HEK293 (cell line): ENCODE data around the gene HAUS8.
A peak's percentile ranks its signal among the peaks of the same experiment; 100 is the strongest.

ENCODE experiments used
- EGR2 ChIP-seq: fragments of 450-650 bp; formaldehyde crosslinking; IDR thresholded peaks from 2 replicates; pipeline ENCODE4 v1.5.1; 2016; ENCODE audit warnings: low read depth, missing biosample characterization, missing genetic modification characterization
- GLIS1 ChIP-seq: fragments of 450-650 bp; formaldehyde crosslinking; IDR thresholded peaks from 2 replicates; pipeline ENCODE4 v1.5.1; 2016; ENCODE audit warnings: missing biosample characterization, missing genetic modification characterization
- GLIS2 ChIP-seq: fragments of 450-650 bp; formaldehyde crosslinking; IDR thresholded peaks from 2 replicates; pipeline ENCODE4 v1.5.1; 2016; ENCODE audit warnings: missing biosample characterization, missing genetic modification characterization
- KLF8 ChIP-seq: fragments of 450-650 bp; formaldehyde crosslinking; IDR thresholded peaks from 2 replicates; pipeline ENCODE4 v1.5.1; 2016; ENCODE audit warnings: missing biosample characterization, missing genetic modification characterization
- MZF1 ChIP-seq: fragments of 450-650 bp; formaldehyde crosslinking; IDR thresholded peaks from 2 replicates; pipeline ENCODE4 v1.5.1; 2017; ENCODE audit warnings: missing biosample characterization, missing genetic modification characterization, borderline replicate concordance
- PRDM1 ChIP-seq: fragments of 450-650 bp; formaldehyde crosslinking; IDR thresholded peaks from 2 replicates; pipeline ENCODE4; 2016; ENCODE audit warnings: missing biosample characterization, missing genetic modification characterization
- RBAK ChIP-seq: fragments of 450-650 bp; formaldehyde crosslinking; IDR thresholded peaks from 2 replicates; pipeline ENCODE4 v1.5.1; 2016; ENCODE audit warnings: missing biosample characterization, missing genetic modification characterization
- SP2 ChIP-seq: fragments of 450-650 bp; formaldehyde crosslinking; IDR thresholded peaks from 2 replicates; pipeline ENCODE4 v1.5.1; 2016; ENCODE audit warnings: missing biosample characterization, missing genetic modification characterization
- SP7 ChIP-seq: fragments of 450-650 bp; formaldehyde crosslinking; IDR thresholded peaks from 2 replicates; pipeline ENCODE4 v1.5.1; 2016; ENCODE audit warnings: missing biosample characterization, missing genetic modification characterization
- ZBTB17 ChIP-seq: fragments of 450-650 bp; formaldehyde crosslinking; IDR thresholded peaks from 2 replicates; pipeline ENCODE4 v1.5.1; 2016; ENCODE audit warnings: missing biosample characterization, missing genetic modification characterization
- ZBTB21 ChIP-seq: fragments of 450-650 bp; formaldehyde crosslinking; IDR thresholded peaks from 2 replicates; pipeline ENCODE4 v1.5.1; 2017; ENCODE audit warnings: missing biosample characterization, missing genetic modification characterization
- ZEB2 ChIP-seq: fragments of 450-650 bp; formaldehyde crosslinking; IDR thresholded peaks from 2 replicates; pipeline ENCODE4 v1.5.1; 2016; ENCODE audit warnings: missing biosample characterization, missing genetic modification characterization
- ZFHX2 ChIP-seq: fragments of 450-650 bp; formaldehyde crosslinking; conservative IDR thresholded peaks from 2 replicates; pipeline ENCODE4 v1.5.1; 2016; ENCODE audit warnings: missing biosample characterization, missing genetic modification characterization
- ZIC2 ChIP-seq: fragments of 450-650 bp; formaldehyde crosslinking; IDR thresholded peaks from 2 replicates; pipeline ENCODE4 v1.5.1; 2016; ENCODE audit warnings: missing biosample characterization, missing genetic modification characterization
- ZNF175 ChIP-seq: fragments of 450-650 bp; formaldehyde crosslinking; IDR thresholded peaks from 2 replicates; pipeline ENCODE4 v1.5.1; 2016; ENCODE audit warnings: missing biosample characterization, missing genetic modification characterization
- ZNF184 ChIP-seq: fragments of 450-650 bp; IDR thresholded peaks from 2 replicates; pipeline ENCODE4 v1.5.1; 2018; ENCODE audit warnings: missing biosample characterization, mild to moderate bottlenecking, missing genetic modification characterization
- ZNF311 ChIP-seq: fragments of 450-650 bp; formaldehyde crosslinking; IDR thresholded peaks from 2 replicates; pipeline ENCODE4 v1.5.1; 2017; ENCODE audit warnings: missing biosample characterization, missing genetic modification characterization, borderline replicate concordance
- ZNF335 ChIP-seq: fragments of 450-650 bp; formaldehyde crosslinking; conservative IDR thresholded peaks from 2 replicates; pipeline ENCODE4 v1.5.1; 2016; ENCODE audit warnings: missing biosample characterization, missing genetic modification characterization
- ZNF560 ChIP-seq: fragments of 450-650 bp; formaldehyde crosslinking; IDR thresholded peaks from 2 replicates; pipeline ENCODE4 v1.5.1; 2017; ENCODE audit warnings: missing biosample characterization, missing genetic modification characterization, borderline replicate concordance
- ZNF561 ChIP-seq: fragments of 450-650 bp; IDR thresholded peaks from 2 replicates; pipeline ENCODE4 v1.5.1; 2018; ENCODE audit warnings: missing biosample characterization, missing genetic modification characterization, borderline replicate concordance
- ZNF600 ChIP-seq: fragments of 450-650 bp; formaldehyde crosslinking; IDR thresholded peaks from 2 replicates; pipeline ENCODE4 v1.5.1; 2016; ENCODE audit warnings: missing biosample characterization, missing genetic modification characterization
- ZNF610 ChIP-seq: fragments of 450-650 bp; formaldehyde crosslinking; IDR thresholded peaks from 2 replicates; pipeline ENCODE4 v1.5.1; 2016; ENCODE audit warnings: missing biosample characterization, missing genetic modification characterization, borderline replicate concordance
- ZNF660 ChIP-seq: fragments of 450-650 bp; IDR thresholded peaks from 2 replicates; pipeline ENCODE4 v1.5.1; 2018; ENCODE audit warnings: missing biosample characterization, mild to moderate bottlenecking, missing genetic modification characterization
- ZNF747 ChIP-seq: fragments of 450-650 bp; formaldehyde crosslinking; IDR thresholded peaks from 2 replicates; pipeline ENCODE4 v1.5.1; 2016; ENCODE audit warnings: missing biosample characterization, missing genetic modification characterization
- ZNF792 ChIP-seq: fragments of 450-650 bp; formaldehyde crosslinking; IDR thresholded peaks from 2 replicates; pipeline ENCODE4 v1.5.1; 2016; ENCODE audit warnings: missing biosample characterization, missing genetic modification characterization
- ZNF837 ChIP-seq: fragments of 450-650 bp; formaldehyde crosslinking; IDR thresholded peaks from 2 replicates; pipeline ENCODE4 v1.5.1; 2016; ENCODE audit warnings: missing biosample characterization, missing genetic modification characterization
- ZXDB ChIP-seq: fragments of 450-650 bp; formaldehyde crosslinking; IDR thresholded peaks from 2 replicates; pipeline ENCODE4 v1.5.1; 2016; ENCODE audit warnings: missing biosample characterization, missing genetic modification characterization
- TF ChIP-seq, protein P1 (sequence below): fragments of 450-650 bp; formaldehyde crosslinking; IDR thresholded peaks from 2 replicates; pipeline ENCODE4; 2016; ENCODE audit warnings: missing biosample characterization, missing genetic modification characterization
- TF ChIP-seq, protein P2 (sequence below): fragments of 450-650 bp; formaldehyde crosslinking; IDR thresholded peaks from 2 replicates; pipeline ENCODE4 v1.5.1; 2016; ENCODE audit warnings: missing biosample characterization, missing genetic modification characterization
- TF ChIP-seq, protein P3 (sequence below): fragments of 450-650 bp; formaldehyde crosslinking; IDR thresholded peaks from 2 replicates; pipeline ENCODE4 v1.5.1; 2016; ENCODE audit warnings: missing biosample characterization, missing genetic modification characterization
- TF ChIP-seq, protein P4 (sequence below): fragments of 450-650 bp; formaldehyde crosslinking; IDR thresholded peaks from 2 replicates; pipeline ENCODE4 v1.5.1; 2017; ENCODE audit warnings: missing biosample characterization, missing genetic modification characterization
- TF ChIP-seq, protein P5 (sequence below): fragments of 450-650 bp; formaldehyde crosslinking; IDR thresholded peaks from 2 replicates; pipeline ENCODE4 v1.5.1; 2016; ENCODE audit warnings: missing biosample characterization, missing genetic modification characterization

Gene HAUS8

DNA sequence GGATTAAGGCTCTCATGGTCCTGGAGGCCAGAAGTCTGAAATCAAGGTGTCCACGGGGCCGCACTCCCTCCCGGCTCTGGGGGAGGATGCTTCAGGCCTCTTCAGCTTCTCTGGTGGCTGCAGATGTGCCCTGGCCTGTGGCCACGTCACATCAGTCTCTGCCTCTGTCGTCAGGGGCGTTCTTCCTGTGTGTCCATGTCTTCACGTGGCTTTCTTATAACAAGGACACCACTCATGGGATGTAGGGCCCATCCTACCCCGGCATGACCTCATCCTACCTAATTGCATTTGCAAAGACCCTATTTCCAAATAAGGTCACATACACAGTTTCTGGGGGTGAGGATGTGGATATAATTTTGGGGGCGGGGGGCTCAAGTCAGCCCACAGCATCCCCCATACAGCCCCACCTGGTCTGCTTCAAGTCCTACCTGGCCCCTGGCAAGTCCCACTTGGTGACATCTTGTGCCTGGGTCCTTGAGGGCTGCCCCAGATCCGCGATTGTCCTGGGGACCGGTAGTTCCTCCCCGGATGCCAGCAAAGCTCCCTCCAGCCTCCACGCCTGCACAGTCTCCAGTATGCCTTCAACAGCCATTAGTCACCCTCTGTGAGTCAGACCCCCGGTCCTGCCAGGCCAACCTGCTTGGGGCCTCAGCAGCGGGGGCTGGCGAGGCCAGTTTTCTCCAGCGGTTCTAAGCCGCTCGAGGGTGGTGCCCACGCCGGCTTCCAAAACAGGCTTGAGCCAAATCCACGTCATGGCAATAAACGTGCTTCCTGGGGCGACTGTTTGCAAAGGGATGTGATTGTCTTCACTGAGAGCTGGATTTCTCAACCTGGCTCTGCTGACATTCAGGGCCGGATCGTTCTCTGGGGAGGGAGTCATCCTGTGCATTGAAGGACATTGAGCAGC, 32.5 kb upstream of the HAUS8 start (continued):
- TF ChIP-seq ZNF792 (tag by site-specific recombination) (peak; percentile 49; the same call in 1 of the 2 replicates), ZBTB21 (peak; percentile 83), ZNF184 (peak; percentile 82; the same call in 1 of the 2 replicates), GLIS1 (tag by site-specific recombination) (peak; percentile 85), ZNF747 (tag by site-specific recombination) (no peak), ZNF837 (tag by site-specific recombination) (no peak), PRDM1 (tag by site-specific recombination) (no peak), ZNF335 (tag by site-specific recombination) (peak; percentile 94), ZNF600 (peak; percentile 98), ZNF561 (tag by site-specific recombination) (peak; percentile 29; the same call in 1 of the 2 replicates), ZNF311 (no peak), ZNF175 (no peak), ZNF610 (tag by site-specific recombination) (no peak), KLF8 (tag by site-specific recombination) (peak; percentile 30; the same call in 1 of the 2 replicates), SP7 (peak; percentile 85), ZXDB (tag by site-specific recombination) (0 out of 2 replicates have a peak, but pooled peaks have one; percentile 14), RBAK (no peak), ZNF660 (peak; percentile 70), ZFHX2 (peak; percentile 93), ZIC2 (tag by site-specific recombination) (peak; percentile 94), SP2 (tag by site-specific recombination) (peak; percentile 80), EGR2 (tag by site-specific recombination) (peak; percentile 90), ZBTB17 (tag by site-specific recombination) (peak; percentile 80), ZEB2 (tag by site-specific recombination) (peak; percentile 75; the same call in 1 of the 2 replicates), GLIS2 (tag by site-specific recombination) (peak; percentile 96), ZNF560 (peak; percentile 3; the same call in 1 of the 2 replicates), MZF1 (no peak)
- TF ChIP-seq, protein P1, sequence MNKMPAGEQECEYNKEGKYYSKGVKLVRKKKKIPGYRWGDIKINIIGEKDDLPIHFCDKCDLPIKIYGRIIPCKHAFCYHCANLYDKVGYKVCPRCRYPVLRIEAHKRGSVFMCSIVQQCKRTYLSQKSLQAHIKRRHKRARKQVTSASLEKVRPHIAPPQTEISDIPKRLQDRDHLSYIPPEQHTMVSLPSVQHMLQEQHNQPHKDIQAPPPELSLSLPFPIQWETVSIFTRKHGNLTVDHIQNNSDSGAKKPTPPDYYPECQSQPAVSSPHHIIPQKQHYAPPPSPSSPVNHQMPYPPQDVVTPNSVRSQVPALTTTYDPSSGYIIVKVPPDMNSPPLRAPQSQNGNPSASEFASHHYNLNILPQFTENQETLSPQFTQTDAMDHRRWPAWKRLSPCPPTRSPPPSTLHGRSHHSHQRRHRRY (tag by site-specific recombination), result no peak
- TF ChIP-seq, protein P2, sequence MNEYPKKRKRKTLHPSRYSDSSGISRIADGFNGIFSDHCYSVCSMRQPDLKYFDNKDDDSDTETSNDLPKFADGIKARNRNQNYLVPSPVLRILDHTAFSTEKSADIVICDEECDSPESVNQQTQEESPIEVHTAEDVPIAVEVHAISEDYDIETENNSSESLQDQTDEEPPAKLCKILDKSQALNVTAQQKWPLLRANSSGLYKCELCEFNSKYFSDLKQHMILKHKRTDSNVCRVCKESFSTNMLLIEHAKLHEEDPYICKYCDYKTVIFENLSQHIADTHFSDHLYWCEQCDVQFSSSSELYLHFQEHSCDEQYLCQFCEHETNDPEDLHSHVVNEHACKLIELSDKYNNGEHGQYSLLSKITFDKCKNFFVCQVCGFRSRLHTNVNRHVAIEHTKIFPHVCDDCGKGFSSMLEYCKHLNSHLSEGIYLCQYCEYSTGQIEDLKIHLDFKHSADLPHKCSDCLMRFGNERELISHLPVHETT (tag by site-specific recombination), result 0 out of 2 replicates have a peak, but pooled peaks have one; percentile 10
- TF ChIP-seq, protein P3, sequence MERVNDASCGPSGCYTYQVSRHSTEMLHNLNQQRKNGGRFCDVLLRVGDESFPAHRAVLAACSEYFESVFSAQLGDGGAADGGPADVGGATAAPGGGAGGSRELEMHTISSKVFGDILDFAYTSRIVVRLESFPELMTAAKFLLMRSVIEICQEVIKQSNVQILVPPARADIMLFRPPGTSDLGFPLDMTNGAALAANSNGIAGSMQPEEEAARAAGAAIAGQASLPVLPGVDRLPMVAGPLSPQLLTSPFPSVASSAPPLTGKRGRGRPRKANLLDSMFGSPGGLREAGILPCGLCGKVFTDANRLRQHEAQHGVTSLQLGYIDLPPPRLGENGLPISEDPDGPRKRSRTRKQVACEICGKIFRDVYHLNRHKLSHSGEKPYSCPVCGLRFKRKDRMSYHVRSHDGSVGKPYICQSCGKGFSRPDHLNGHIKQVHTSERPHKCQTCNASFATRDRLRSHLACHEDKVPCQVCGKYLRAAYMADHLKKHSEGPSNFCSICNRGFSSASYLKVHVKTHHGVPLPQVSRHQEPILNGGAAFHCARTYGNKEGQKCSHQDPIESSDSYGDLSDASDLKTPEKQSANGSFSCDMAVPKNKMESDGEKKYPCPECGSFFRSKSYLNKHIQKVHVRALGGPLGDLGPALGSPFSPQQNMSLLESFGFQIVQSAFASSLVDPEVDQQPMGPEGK, result peak; percentile 97
- TF ChIP-seq, protein P4, sequence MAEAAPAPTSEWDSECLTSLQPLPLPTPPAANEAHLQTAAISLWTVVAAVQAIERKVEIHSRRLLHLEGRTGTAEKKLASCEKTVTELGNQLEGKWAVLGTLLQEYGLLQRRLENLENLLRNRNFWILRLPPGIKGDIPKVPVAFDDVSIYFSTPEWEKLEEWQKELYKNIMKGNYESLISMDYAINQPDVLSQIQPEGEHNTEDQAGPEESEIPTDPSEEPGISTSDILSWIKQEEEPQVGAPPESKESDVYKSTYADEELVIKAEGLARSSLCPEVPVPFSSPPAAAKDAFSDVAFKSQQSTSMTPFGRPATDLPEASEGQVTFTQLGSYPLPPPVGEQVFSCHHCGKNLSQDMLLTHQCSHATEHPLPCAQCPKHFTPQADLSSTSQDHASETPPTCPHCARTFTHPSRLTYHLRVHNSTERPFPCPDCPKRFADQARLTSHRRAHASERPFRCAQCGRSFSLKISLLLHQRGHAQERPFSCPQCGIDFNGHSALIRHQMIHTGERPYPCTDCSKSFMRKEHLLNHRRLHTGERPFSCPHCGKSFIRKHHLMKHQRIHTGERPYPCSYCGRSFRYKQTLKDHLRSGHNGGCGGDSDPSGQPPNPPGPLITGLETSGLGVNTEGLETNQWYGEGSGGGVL (tag by site-specific recombination), result peak; percentile 46
- TF ChIP-seq, protein P5, sequence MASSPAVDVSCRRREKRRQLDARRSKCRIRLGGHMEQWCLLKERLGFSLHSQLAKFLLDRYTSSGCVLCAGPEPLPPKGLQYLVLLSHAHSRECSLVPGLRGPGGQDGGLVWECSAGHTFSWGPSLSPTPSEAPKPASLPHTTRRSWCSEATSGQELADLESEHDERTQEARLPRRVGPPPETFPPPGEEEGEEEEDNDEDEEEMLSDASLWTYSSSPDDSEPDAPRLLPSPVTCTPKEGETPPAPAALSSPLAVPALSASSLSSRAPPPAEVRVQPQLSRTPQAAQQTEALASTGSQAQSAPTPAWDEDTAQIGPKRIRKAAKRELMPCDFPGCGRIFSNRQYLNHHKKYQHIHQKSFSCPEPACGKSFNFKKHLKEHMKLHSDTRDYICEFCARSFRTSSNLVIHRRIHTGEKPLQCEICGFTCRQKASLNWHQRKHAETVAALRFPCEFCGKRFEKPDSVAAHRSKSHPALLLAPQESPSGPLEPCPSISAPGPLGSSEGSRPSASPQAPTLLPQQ (tag by site-specific recombination), result 0 out of 2 replicates have a peak, but pooled peaks have one; percentile 39
